Panc1 (cell line): ENCODE results near the gene AVL9. TPM values are rescaled to one million over a fixed set of nuclear protein-coding genes. Genes with fewer than 3 reads are reported as not detected.

Experiments
- ATAC-seq: fragments of 200-7000 bp; cut with Tn5 transposase; 2 replicates; pipeline ENCODE4 v1.9.1; 2020; ENCODE audit warnings: mild to moderate bottlenecking, moderate library complexity
- BruUV-seq: library from RNA; stranded (reverse); fragments of 400-500 nt; replicated peaks from 2 replicates; lab custom pipeline; 2021; lab: Mats Ljungman, UMichigan
- CTCF ChIA-PET: fragments of 300-600 bp; sonication (Branson Sonifier 250); formaldehyde crosslinking; loops from one replicate; lab custom pipeline; 2022; ENCODE audit warnings: antibody characterized with exemption; lab: Charles Lee
- POLR2A ChIA-PET: fragments of 300-600 bp; sonication (Branson Sonifier 250); formaldehyde crosslinking; loops from one replicate; lab custom pipeline; 2022; ENCODE audit warnings: antibody characterized with exemption; lab: Charles Lee
- DNase-seq: peaks from one replicate; pipeline ENCODE4 v3.0.0-alpha.2; 2010; ENCODE audit warnings: low read depth, low spot score
- H3K27ac ChIP-seq: 2 replicates; pipeline ENCODE4 v1.5.1; 2011; ENCODE audit warnings: mild to moderate bottlenecking, low read length, inconsistent platforms
- H3K27me3 ChIP-seq: fragments of 200-500 bp; sonication (Bioruptor generic); 2 replicates; pipeline ENCODE4 v1.6.0; 2014; ENCODE audit warnings: low read length, inconsistent platforms; ENCODE audit not compliant: control insufficient read depth, insufficient read depth
- H3K36me3 ChIP-seq: fragments of 200-500 bp; sonication (Bioruptor generic); 2 replicates; pipeline ENCODE4 v1.5.1; 2014; ENCODE audit warnings: inconsistent platforms, mild to moderate bottlenecking, low read length, moderate library complexity; ENCODE audit not compliant: control insufficient read depth, insufficient read depth
- H3K4me1 ChIP-seq: 2 replicates; pipeline ENCODE4 v1.5.1; 2011; ENCODE audit warnings: inconsistent platforms, mild to moderate bottlenecking, low read length, moderate library complexity; ENCODE audit not compliant: control insufficient read depth, insufficient read depth
- H3K4me3 ChIP-seq, 2 experiments: 2 replicates each; pipeline ENCODE4 v1.5.1; 2011 to 2012; ENCODE audit warnings: low read depth in 2 of 2, low read length in 2 of 2, mild to moderate bottlenecking in 2 of 2, inconsistent platforms in 1 of 2, moderate library complexity in 1 of 2
- H3K9me3 ChIP-seq: fragments of 200-500 bp; sonication (Bioruptor generic); 2 replicates; pipeline ENCODE4 v1.5.1; 2014; ENCODE audit warnings: low read depth, mild to moderate bottlenecking, inconsistent platforms, low read length, moderate library complexity; ENCODE audit not compliant: control insufficient read depth, insufficient read depth
- POLR2AphosphoS5 ChIP-seq: IDR thresholded peaks from 2 replicates; pipeline ENCODE4 v1.6.1; 2012; ENCODE audit warnings: mild to moderate bottlenecking, low read depth, low read length, moderate library complexity
- SIN3A ChIP-seq: IDR thresholded peaks from 2 replicates; pipeline ENCODE4 v1.6.1; 2012; ENCODE audit warnings: low read depth, mild to moderate bottlenecking, low read length, moderate library complexity, borderline replicate concordance; ENCODE audit not compliant: insufficient read depth
- TCF7L2 ChIP-seq: IDR thresholded peaks from 2 replicates; pipeline ENCODE4 v1.6.1; 2011; ENCODE audit warnings: mild to moderate bottlenecking, low read depth, low read length, inconsistent platforms
- in situ Hi-C: cut with HindIII; loops from 2 replicates; pipeline ENCODE4 v1.10.0; 2016; ENCODE audit warnings: low sequenced_read_pairs, low pct_unique_long_range_greater_than_20kb
- intact Hi-C: fragments of 100-400 bp; cut with micrococcal nuclease; formaldehyde crosslinking; loops from one replicate; pipeline ENCODE4 v1.10.0; 2022; ENCODE audit not compliant: unreplicated experiment
- total RNA-seq: library from RNA; stranded (reverse); gene quantifications from one replicate; pipeline ENCODE4 v1.2.1, GENCODE V29; 2021; ENCODE audit not compliant: unreplicated experiment
- TF ChIP-seq, protein P1 (sequence below), 2 experiments: IDR thresholded peaks; 2 replicates each; pipeline ENCODE4 v1.6.1; 2011 to 2012; ENCODE audit warnings: low read depth in 2 of 2, control low read depth in 1 of 2, low read length in 1 of 2, mild to moderate bottlenecking in 1 of 2, moderate library complexity in 1 of 2; ENCODE audit not compliant: insufficient read depth in 1 of 2
- TF ChIP-seq, protein P2 (sequence below): fragments of 450-650 bp; IDR thresholded peaks from 2 replicates; pipeline ENCODE4 v1.5.1; 2017; ENCODE audit warnings: mild to moderate bottlenecking

Gene AVL9
- total RNA-seq, 1 experiment from 2014 or later = 66.6 TPM

DNA sequence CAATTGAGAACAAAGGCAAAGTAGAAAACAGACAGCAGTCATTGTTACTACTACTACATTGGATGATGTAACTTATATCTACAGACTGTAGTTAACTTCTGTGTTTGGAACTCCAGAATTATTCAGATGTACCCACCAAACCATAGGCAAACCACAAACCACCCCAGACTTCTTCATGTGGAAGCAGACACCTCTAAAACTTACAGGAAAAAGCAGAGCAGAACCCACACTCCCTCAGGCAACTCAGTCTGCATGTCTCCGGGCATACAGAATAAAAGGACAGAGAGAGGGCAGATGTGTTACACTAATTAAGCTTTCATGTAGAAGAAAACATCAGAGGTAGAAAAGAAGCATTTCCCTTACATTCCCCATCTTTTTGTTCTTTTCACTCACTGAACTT lies 14.1 kb upstream of the AVL9 start:
- no TSS peak for BruUV-seq

DNA sequence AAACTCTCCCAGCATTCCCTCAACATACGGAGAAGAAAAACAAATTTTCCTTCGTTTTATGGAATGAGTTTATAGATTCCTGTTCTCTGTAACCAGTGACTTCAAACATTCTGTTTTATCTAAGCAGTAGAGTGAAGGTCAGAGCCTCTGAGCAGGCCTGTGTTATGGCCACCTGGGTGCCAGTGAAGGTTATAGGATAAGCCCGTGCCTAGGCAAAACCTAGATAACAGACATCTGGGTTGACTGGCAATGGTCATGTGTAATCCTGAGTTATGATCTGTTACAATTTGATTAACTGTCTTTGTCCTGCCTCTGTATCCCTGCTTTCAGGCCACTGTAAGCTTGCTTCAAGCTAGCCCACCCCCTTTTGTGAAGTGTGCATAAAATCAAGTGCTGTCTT lies 13.4 kb upstream of the AVL9 start:
- Histone ChIP-seq H3K4me1 (no peaks in the 10 kb centered on the region; the same call in 1 of the 2 replicates), H3K27me3 (no peaks in the 10 kb centered on the region; the same call in 1 of the 2 replicates), H3K9me3 (no peaks in the 10 kb centered on the region), H3K27ac (no peak overlapping the region), H3K36me3 (peaks cover 5% of the 10 kb centered on the region), H3K4me3 (no peak overlapping the region)
- DNase-seq (no peak), ATAC-seq (no peak; the same call in 1 of the 2 replicates)
- in situ Hi-C loops = no loop called here
- ChIA-PET POLR2A (no interaction called here), CTCF (no interaction called here)
- TF ChIP-seq, protein P1, sequence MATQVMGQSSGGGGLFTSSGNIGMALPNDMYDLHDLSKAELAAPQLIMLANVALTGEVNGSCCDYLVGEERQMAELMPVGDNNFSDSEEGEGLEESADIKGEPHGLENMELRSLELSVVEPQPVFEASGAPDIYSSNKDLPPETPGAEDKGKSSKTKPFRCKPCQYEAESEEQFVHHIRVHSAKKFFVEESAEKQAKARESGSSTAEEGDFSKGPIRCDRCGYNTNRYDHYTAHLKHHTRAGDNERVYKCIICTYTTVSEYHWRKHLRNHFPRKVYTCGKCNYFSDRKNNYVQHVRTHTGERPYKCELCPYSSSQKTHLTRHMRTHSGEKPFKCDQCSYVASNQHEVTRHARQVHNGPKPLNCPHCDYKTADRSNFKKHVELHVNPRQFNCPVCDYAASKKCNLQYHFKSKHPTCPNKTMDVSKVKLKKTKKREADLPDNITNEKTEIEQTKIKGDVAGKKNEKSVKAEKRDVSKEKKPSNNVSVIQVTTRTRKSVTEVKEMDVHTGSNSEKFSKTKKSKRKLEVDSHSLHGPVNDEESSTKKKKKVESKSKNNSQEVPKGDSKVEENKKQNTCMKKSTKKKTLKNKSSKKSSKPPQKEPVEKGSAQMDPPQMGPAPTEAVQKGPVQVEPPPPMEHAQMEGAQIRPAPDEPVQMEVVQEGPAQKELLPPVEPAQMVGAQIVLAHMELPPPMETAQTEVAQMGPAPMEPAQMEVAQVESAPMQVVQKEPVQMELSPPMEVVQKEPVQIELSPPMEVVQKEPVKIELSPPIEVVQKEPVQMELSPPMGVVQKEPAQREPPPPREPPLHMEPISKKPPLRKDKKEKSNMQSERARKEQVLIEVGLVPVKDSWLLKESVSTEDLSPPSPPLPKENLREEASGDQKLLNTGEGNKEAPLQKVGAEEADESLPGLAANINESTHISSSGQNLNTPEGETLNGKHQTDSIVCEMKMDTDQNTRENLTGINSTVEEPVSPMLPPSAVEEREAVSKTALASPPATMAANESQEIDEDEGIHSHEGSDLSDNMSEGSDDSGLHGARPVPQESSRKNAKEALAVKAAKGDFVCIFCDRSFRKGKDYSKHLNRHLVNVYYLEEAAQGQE (IDR thresholded peaks at IDR 0.05; ENCODE audit: insufficient read depth in 1 of 2, low read depth in 2 of 2, low read length in 1 of 2) = no peak
- TF ChIP-seq, protein P2, sequence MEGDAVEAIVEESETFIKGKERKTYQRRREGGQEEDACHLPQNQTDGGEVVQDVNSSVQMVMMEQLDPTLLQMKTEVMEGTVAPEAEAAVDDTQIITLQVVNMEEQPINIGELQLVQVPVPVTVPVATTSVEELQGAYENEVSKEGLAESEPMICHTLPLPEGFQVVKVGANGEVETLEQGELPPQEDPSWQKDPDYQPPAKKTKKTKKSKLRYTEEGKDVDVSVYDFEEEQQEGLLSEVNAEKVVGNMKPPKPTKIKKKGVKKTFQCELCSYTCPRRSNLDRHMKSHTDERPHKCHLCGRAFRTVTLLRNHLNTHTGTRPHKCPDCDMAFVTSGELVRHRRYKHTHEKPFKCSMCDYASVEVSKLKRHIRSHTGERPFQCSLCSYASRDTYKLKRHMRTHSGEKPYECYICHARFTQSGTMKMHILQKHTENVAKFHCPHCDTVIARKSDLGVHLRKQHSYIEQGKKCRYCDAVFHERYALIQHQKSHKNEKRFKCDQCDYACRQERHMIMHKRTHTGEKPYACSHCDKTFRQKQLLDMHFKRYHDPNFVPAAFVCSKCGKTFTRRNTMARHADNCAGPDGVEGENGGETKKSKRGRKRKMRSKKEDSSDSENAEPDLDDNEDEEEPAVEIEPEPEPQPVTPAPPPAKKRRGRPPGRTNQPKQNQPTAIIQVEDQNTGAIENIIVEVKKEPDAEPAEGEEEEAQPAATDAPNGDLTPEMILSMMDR = no peak
- TF ChIP-seq TCF7L2 = no peak
- TF ChIP-seq POLR2AphosphoS5 = no peak
- no peak for TF ChIP-seq SIN3A
- BruUV-seq = no TSS peak
- intact Hi-C loops = no loop called here

More for the DNA sequence above, 14.1 kb upstream of the AVL9 start:
- ATAC-seq (no peak), DNase-seq (no peak)
- H3K9me3 ChIP-seq = no peaks in the 10 kb centered on the region
- intact Hi-C loops (no loop called here), in situ Hi-C loops (no loop called here)
- H3K27ac ChIP-seq = no peak overlapping the region
- CTCF ChIA-PET = no interaction called here
- no peaks in the 10 kb centered on the region; the same call in 1 of the 2 replicates for H3K4me1 ChIP-seq
- H3K36me3 ChIP-seq = no peaks in the 10 kb centered on the region; the same call in 1 of the 2 replicates
- POLR2A ChIA-PET = no interaction called here
- TF ChIP-seq POLR2AphosphoS5 = no peak
- TF ChIP-seq, protein P2 = no peak
- no peak for TF ChIP-seq TCF7L2
- no peak for TF ChIP-seq SIN3A
- H3K4me3 ChIP-seq = no peak overlapping the region
- H3K27me3 ChIP-seq = no peaks in the 10 kb centered on the region; the same call in 1 of the 2 replicates
